H1 (cell line): ENCODE data around the gene LRRC74A. TPM values are rescaled to one million over a fixed set of nuclear protein-coding genes. Genes with fewer than 3 reads are reported as not detected.
A peak's percentile ranks its signal among the peaks of the same experiment; 100 is the strongest.

Source experiments
- CTCF ChIA-PET: fragments of 300-600 bp; sonication (Branson Sonifier 250); formaldehyde crosslinking; loops from one replicate; lab custom pipeline; 2021; ENCODE audit not compliant: partially characterized antibody; lab: Charles Lee
- POLR2A ChIA-PET: fragments of 300-600 bp; sonication (Branson Sonifier 250); formaldehyde crosslinking; loops from one replicate; lab custom pipeline; 2021; ENCODE audit warnings: inconsistent platforms; ENCODE audit not compliant: partially characterized antibody; lab: Charles Lee
- DNase-seq, 2 experiments: peaks; one replicate each; pipeline versions ENCODE4 v3.0.0 to v3.0.0-alpha.2; 2010 to 2022; ENCODE audit warnings: low spot score in 2 of 2, low read depth in 1 of 2, mixed read lengths in 1 of 2
- FAIRE-seq: peaks from 2 replicates; lab custom pipeline; 2011; peaks lifted over from hg19 to GRCh38; lab: Jason Lieb, UNC
- H2AFZ ChIP-seq: 2 replicates; pipeline ENCODE4 v1.8.1; 2012; ENCODE audit warnings: low read length, inconsistent platforms
- H2AK5ac ChIP-seq: 2 replicates; pipeline ENCODE4 v1.6.1; 2013; ENCODE audit warnings: low read depth, low read length
- H2BK120ac ChIP-seq: replicated peaks from 2 replicates; pipeline ENCODE3; 2013; ENCODE audit warnings: low read depth, low read length, inconsistent platforms
- H2BK12ac ChIP-seq: 2 replicates; pipeline ENCODE4 v1.6.1; 2013; ENCODE audit warnings: low read depth, low read length
- H2BK15ac ChIP-seq: 2 replicates; pipeline ENCODE4 v1.6.1; 2013; ENCODE audit warnings: low read length
- H2BK20ac ChIP-seq: 2 replicates; pipeline ENCODE4 v1.6.1; 2013; ENCODE audit warnings: low read length
- H2BK5ac ChIP-seq: 2 replicates; pipeline ENCODE4 v1.6.1; 2013; ENCODE audit warnings: low read depth, low read length
- H3K14ac ChIP-seq: 2 replicates; pipeline ENCODE4 v1.6.1; 2013; ENCODE audit warnings: inconsistent platforms; ENCODE audit not compliant: insufficient read length
- H3K18ac ChIP-seq: 2 replicates; pipeline ENCODE4 v1.6.1; 2013; ENCODE audit warnings: low read length; ENCODE audit errors: extremely low read depth
- H3K23ac ChIP-seq: 2 replicates; pipeline ENCODE4 v1.6.1; 2013; ENCODE audit warnings: inconsistent platforms; ENCODE audit not compliant: insufficient read length
- H3K23me2 ChIP-seq: 2 replicates; pipeline ENCODE4 v1.6.1; 2013; ENCODE audit warnings: low read depth, low read length
- H3K27ac ChIP-seq: 2 replicates; pipeline ENCODE4 v1.6.1; 2011; ENCODE audit warnings: low read depth, low read length, inconsistent platforms
- H3K27me3 ChIP-seq, 4 experiments: replicated peaks in 1 of 4; 1 replicate in 1 of 4; 2 replicates in 3 of 4; pipeline versions ENCODE4 v1.6.1 to v1.8.1; 2011 to 2013; ENCODE audit warnings: low read length in 3 of 4, mild to moderate bottlenecking in 3 of 4, inconsistent platforms in 2 of 4, mixed read lengths in 2 of 4, moderate library complexity in 1 of 4; ENCODE audit not compliant: control insufficient read depth in 3 of 4, insufficient read depth in 3 of 4; ENCODE audit errors: extremely low read depth in 1 of 4
- H3K36me3 ChIP-seq, 4 experiments: 2 replicates each; pipeline versions ENCODE4 v1.6.1 to v1.8.1; 2011 to 2013; ENCODE audit warnings: mild to moderate bottlenecking in 4 of 4, low read length in 3 of 4, moderate library complexity in 2 of 4, control low read depth in 1 of 4, inconsistent platforms in 1 of 4; ENCODE audit not compliant: insufficient read depth in 4 of 4, control insufficient read depth in 2 of 4
- H3K4ac ChIP-seq: replicated peaks from 2 replicates; pipeline ENCODE3; 2013; ENCODE audit warnings: low read length, low read depth, mixed read lengths, inconsistent platforms; ENCODE audit not compliant: insufficient read length
- H3K4me1 ChIP-seq, 4 experiments: replicated peaks in 1 of 4; 1 replicate in 1 of 4; 2 replicates in 3 of 4; pipeline versions ENCODE4 v1.6.1 to v1.8.1; 2011 to 2013; ENCODE audit warnings: low read length in 3 of 4, inconsistent platforms in 2 of 4, mixed read lengths in 1 of 4; ENCODE audit not compliant: insufficient read depth in 4 of 4, control insufficient read depth in 3 of 4
- H3K4me2 ChIP-seq, 2 experiments: 2 replicates each; pipeline versions ENCODE4 v1.6.1 to v1.8.1; 2011 to 2013; ENCODE audit warnings: low read depth in 2 of 2, low read length in 2 of 2, control low read depth in 1 of 2, inconsistent platforms in 1 of 2, mild to moderate bottlenecking in 1 of 2; ENCODE audit not compliant: insufficient read depth in 1 of 2
- H3K4me3 ChIP-seq, 4 experiments: fragments of 200-600, 300-600 bp in 1 of 4; sonication (generic), shearing (Covaris generic), sonication (Bioruptor Twin) in 1 of 4; 2 replicates each; pipeline versions ENCODE4 v1.5.1 to v1.8.1; 2011 to 2016; ENCODE audit warnings: low read length in 4 of 4, low read depth in 3 of 4, control low read depth in 2 of 4, inconsistent platforms in 2 of 4, mild to moderate bottlenecking in 2 of 4, mixed read lengths in 1 of 4, moderate library complexity in 1 of 4; ENCODE audit not compliant: insufficient read depth in 2 of 4; ENCODE audit errors: extremely low read depth in 1 of 4
- H3K56ac ChIP-seq: replicated peaks from 2 replicates; pipeline ENCODE3; 2013; ENCODE audit warnings: low read depth, mild to moderate bottlenecking, mixed read lengths, low read length, inconsistent platforms; ENCODE audit not compliant: insufficient read length
- H3K79me1 ChIP-seq: 2 replicates; pipeline ENCODE4 v1.6.1; 2013; ENCODE audit warnings: low read depth, low read length, control low read depth
- H3K79me2 ChIP-seq, 2 experiments: 2 replicates each; pipeline versions ENCODE4 v1.6.1 to v1.8.1; 2012 to 2013; ENCODE audit warnings: low read length in 2 of 2, mild to moderate bottlenecking in 2 of 2, inconsistent platforms in 1 of 2; ENCODE audit not compliant: insufficient read depth in 2 of 2, control insufficient read depth in 1 of 2
- H3K9ac ChIP-seq, 4 experiments: replicated peaks in 1 of 4; 1 replicate in 1 of 4; 2 replicates in 3 of 4; pipeline versions ENCODE4 v1.6.1 to v1.8.1; 2011 to 2013; ENCODE audit warnings: low read depth in 3 of 4, low read length in 3 of 4, control low read depth in 2 of 4, mild to moderate bottlenecking in 2 of 4, moderate library complexity in 2 of 4, inconsistent platforms in 1 of 4; ENCODE audit errors: extremely low read depth in 1 of 4
- H3K9me3 ChIP-seq, 2 experiments: 2 replicates each; pipeline versions ENCODE4 v1.6.1 to v1.8.1; 2012 to 2013; ENCODE audit warnings: mild to moderate bottlenecking in 2 of 2, moderate library complexity in 2 of 2, control low read depth in 1 of 2, inconsistent platforms in 1 of 2, low read depth in 1 of 2, low read length in 1 of 2, mixed read lengths in 1 of 2; ENCODE audit not compliant: insufficient read depth in 2 of 2
- H4K20me1 ChIP-seq, 2 experiments: replicated peaks in 1 of 2; 2 replicates each; pipeline versions ENCODE3 to v1.8.1; 2011 to 2013; ENCODE audit warnings: inconsistent platforms in 2 of 2, low read length in 2 of 2, mild to moderate bottlenecking in 1 of 2; ENCODE audit not compliant: insufficient read depth in 2 of 2, control insufficient read depth in 1 of 2
- H4K5ac ChIP-seq: 2 replicates; pipeline ENCODE4 v1.6.1; 2013; ENCODE audit warnings: low read length, low read depth, mixed read lengths, inconsistent platforms; ENCODE audit not compliant: insufficient read length
- H4K8ac ChIP-seq: 2 replicates; pipeline ENCODE4 v1.8.0; 2013; ENCODE audit warnings: mild to moderate bottlenecking, moderate library complexity, low read length, inconsistent platforms; ENCODE audit not compliant: insufficient read depth; ENCODE audit errors: extremely low read depth
- H4K91ac ChIP-seq: replicated peaks from 2 replicates; pipeline ENCODE3; 2013; ENCODE audit warnings: low read length, mixed read lengths, inconsistent platforms; ENCODE audit not compliant: insufficient read length
- KDM5A ChIP-seq: fragments of 200-600 bp; IDR thresholded peaks from 2 replicates; pipeline ENCODE4 v1.7.1; 2012; ENCODE audit warnings: mild to moderate bottlenecking, low read length, inconsistent platforms, mixed read lengths
- RAD21 ChIP-seq, 2 experiments: IDR thresholded peaks in 1 of 2; conservative IDR thresholded peaks in 1 of 2; 2 replicates each; pipeline ENCODE4 v1.6.1; 2011; ENCODE audit warnings: low read depth in 2 of 2, low read length in 2 of 2, improper control_type of control experiment in 1 of 2, inconsistent platforms in 1 of 2, mild to moderate bottlenecking in 1 of 2, moderate library complexity in 1 of 2
- YY1 ChIP-seq: IDR thresholded peaks from 2 replicates; pipeline ENCODE4 v1.6.1; 2011; ENCODE audit warnings: low read depth, mild to moderate bottlenecking, low read length
- WGBS, 2 experiments: shearing (Covaris generic) in 1 of 2; methylation state at CpG; one replicate each; pipeline versions ENCODE4 v1.1.6 to v1.1.7; 2013 to 2015; ENCODE audit warnings: low lambda C conversion rate in 2 of 2, mixed read lengths in 2 of 2, inconsistent platforms in 1 of 2, low coverage in 1 of 2, missing lambda C conversion rate in 1 of 2; ENCODE audit not compliant: insufficient replicate concordance in 2 of 2, insufficient coverage in 1 of 2, insufficient read length in 1 of 2; ENCODE audit errors: extremely low coverage in 1 of 2, missing lambda C conversion rate in 1 of 2; 5-methylcytosine and 5-hydroxymethylcytosine counted together
- polyA plus RNA-seq, 7 experiments: library from polyadenylated mRNA; depleted of rRNA in 3 of 7; stranded (reverse) in 5 of 7; unstranded in 2 of 7; fragments of >200 nt in 5 of 7; fragments of 200-250 nt in 2 of 7; gene quantifications; 1 replicate in 5 of 7; 2 replicates in 1 of 7; 4 replicates in 1 of 7; pipeline versions ENCODE4 v1.2.1 to v1.2.3, GENCODE V29; 2011 to 2013; ENCODE audit warnings: missing spikeins in 2 of 7, mixed read lengths in 2 of 7
- total RNA-seq: library from RNA; stranded (reverse); fragmentation: NEBNext Ultra II Directional; extraction: Animal tissue kit (Norgen Biotek cat#: 25700); gene quantifications from 2 replicates; pipeline ENCODE4 v1.2.1, GENCODE V29; 2021
- TF ChIP-seq, protein P1 (sequence below), 3 experiments: IDR thresholded peaks; 1 replicate in 2 of 3; 2 replicates in 1 of 3; pipeline versions ENCODE4 v1.5.1 to v1.6.1; 2011; ENCODE audit warnings: low read length in 3 of 3, mild to moderate bottlenecking in 3 of 3, inconsistent platforms in 2 of 3, low read depth in 1 of 3, moderate library complexity in 1 of 3; ENCODE audit not compliant: insufficient read depth in 1 of 3; ENCODE audit errors: control extremely low read depth in 1 of 3

LRRC74A gene
- total and polyA plus RNA-seq, 2 of the 8 experiments (the other 6 are each of a cell fraction or from before 2014, with no cell fraction given): not detected

DNA sequence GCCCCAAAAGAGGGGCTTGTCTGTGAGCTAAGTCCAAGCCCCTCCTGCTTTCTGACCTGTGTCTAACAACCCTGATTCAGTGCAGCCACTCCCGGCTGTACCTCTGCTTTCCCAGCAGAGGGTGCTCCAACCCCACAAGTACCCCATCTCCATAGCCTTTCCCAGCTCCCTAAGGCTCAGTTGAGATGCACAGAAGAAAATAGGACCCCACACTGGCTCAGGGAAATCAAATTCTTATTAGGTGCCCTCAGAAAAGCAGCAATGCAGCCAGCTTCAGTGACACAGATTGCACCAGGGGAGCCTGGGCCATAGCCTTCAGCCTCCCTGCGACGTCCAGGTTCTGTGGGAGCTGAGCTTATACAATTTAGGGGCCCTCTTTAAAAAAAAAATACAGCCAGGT lies 49.9 kb downstream of the LRRC74A start:
- Histone ChIP-seq H2BK12ac (no peak overlapping the region), H2AK5ac (no peak overlapping the region), H2AFZ (no peak overlapping the region), H3K4me2 (no peak overlapping the region), H3K9me3 (peaks cover 0 to 10% of the 10 kb centered on the region in 2 experiments; a peak in 3 of 4 replicates), H2BK5ac (no peak overlapping the region), H2BK120ac (no peak overlapping the region), H2BK20ac (no peak overlapping the region), H3K27ac (no peak overlapping the region), H4K20me1 (no peaks in the 10 kb centered on the region), H4K8ac (no peak overlapping the region), H3K14ac (no peak overlapping the region), H2BK15ac (no peak overlapping the region), H3K4me3 (no peak overlapping the region), H3K4me1 (peaks cover 0 to 3% (median 0%) of the 10 kb centered on the region in 4 experiments; a peak in 1 of 7 replicates), H3K79me1 (no peaks in the 10 kb centered on the region), H3K36me3 (no peaks in the 10 kb centered on the region), H3K23me2 (no peaks in the 10 kb centered on the region), H3K9ac (no peak overlapping the region), H4K5ac (no peak overlapping the region), H3K18ac (no peak overlapping the region), H3K27me3 (no peaks in the 10 kb centered on the region; a peak in 2 of 7 replicates), H3K23ac (no peak overlapping the region), H4K91ac (no peak overlapping the region), H3K56ac (no peak overlapping the region), H3K4ac (no peak overlapping the region), H3K79me2 (no peaks in the 10 kb centered on the region)
- TF ChIP-seq, protein P1, sequence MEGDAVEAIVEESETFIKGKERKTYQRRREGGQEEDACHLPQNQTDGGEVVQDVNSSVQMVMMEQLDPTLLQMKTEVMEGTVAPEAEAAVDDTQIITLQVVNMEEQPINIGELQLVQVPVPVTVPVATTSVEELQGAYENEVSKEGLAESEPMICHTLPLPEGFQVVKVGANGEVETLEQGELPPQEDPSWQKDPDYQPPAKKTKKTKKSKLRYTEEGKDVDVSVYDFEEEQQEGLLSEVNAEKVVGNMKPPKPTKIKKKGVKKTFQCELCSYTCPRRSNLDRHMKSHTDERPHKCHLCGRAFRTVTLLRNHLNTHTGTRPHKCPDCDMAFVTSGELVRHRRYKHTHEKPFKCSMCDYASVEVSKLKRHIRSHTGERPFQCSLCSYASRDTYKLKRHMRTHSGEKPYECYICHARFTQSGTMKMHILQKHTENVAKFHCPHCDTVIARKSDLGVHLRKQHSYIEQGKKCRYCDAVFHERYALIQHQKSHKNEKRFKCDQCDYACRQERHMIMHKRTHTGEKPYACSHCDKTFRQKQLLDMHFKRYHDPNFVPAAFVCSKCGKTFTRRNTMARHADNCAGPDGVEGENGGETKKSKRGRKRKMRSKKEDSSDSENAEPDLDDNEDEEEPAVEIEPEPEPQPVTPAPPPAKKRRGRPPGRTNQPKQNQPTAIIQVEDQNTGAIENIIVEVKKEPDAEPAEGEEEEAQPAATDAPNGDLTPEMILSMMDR (IDR thresholded peaks at IDR 0.05; ENCODE audit: control extremely low read depth in 1 of 3, insufficient read depth in 1 of 3, low read depth in 1 of 3, low read length in 3 of 3): peak; percentile 97
- TF ChIP-seq RAD21 (IDR thresholded peaks at IDR 0.05 in 1 of 2, conservative IDR thresholded peaks at IDR 0.05 in 1 of 2; ENCODE audit: low read depth in 2 of 2, low read length in 2 of 2) (peak; percentile 100), KDM5A (no peak), YY1 (no peak)
- CTCF ChIA-PET: interaction anchor here (0.6 to 27.4 kb wide), 76 partner anchors 9 to 602 kb away, joined by 3 to 719 read pairs (median 5); partner anchors contain the start of genes CIPC and IRF2BPL
- DNase-seq: peak; percentile 23 to 76
- FAIRE-seq: peak; percentile 89
- POLR2A ChIA-PET: interaction anchor here (1.0 to 1.6 kb wide), 9 partner anchors 37 to 222 kb away, joined by 3 to 5 read pairs (median 4); partner anchors contain the start of gene CIPC
- WGBS, 2 experiments: 39% methylated on average over 3 of the region's 3 CpGs; no CpG with 5 or more reads in 1 of the 2 experiments
